Effector memory CD4-positive, alpha-beta T cell (primary cell): Measurements from ENCODE around the gene FNDC3B.

ENCODE experiments used
- DNase-seq, 3 donors: peaks; one replicate each; pipeline ENCODE4 v3.0.0-alpha.2; 2020
- H3K27ac ChIP-seq: 2 replicates; pipeline ENCODE4 v1.7.0; 2013; ENCODE audit warnings: mild to moderate bottlenecking, low read length, moderate library complexity; ENCODE audit not compliant: insufficient read depth, poor library complexity, severe bottlenecking
- H3K27me3 ChIP-seq: replicated peaks from 2 replicates; pipeline ENCODE4 v1.7.0; 2013; ENCODE audit warnings: mild to moderate bottlenecking, low read length; ENCODE audit not compliant: insufficient read depth, control insufficient read depth, poor library complexity, severe bottlenecking
- H3K36me3 ChIP-seq: 2 replicates; pipeline ENCODE4 v1.7.0; 2013; ENCODE audit warnings: mild to moderate bottlenecking, low read length, moderate library complexity; ENCODE audit not compliant: control insufficient read depth, insufficient read depth
- H3K4me1 ChIP-seq: 2 replicates; pipeline ENCODE4 v1.7.0; 2013; ENCODE audit warnings: low read length, mild to moderate bottlenecking; ENCODE audit not compliant: control insufficient read depth, insufficient read depth, poor library complexity, severe bottlenecking
- H3K4me3 ChIP-seq: 2 replicates; pipeline ENCODE4 v1.7.0; 2013; ENCODE audit warnings: low read length, low read depth, mild to moderate bottlenecking; ENCODE audit not compliant: insufficient read depth, poor library complexity, severe bottlenecking
- H3K9me3 ChIP-seq: 2 replicates; pipeline ENCODE4 v1.7.0; 2013; ENCODE audit warnings: mild to moderate bottlenecking, low read length, moderate library complexity; ENCODE audit not compliant: control insufficient read depth

Gene FNDC3B

GRCh38 chr3:172402090-172402489 is 362.7 kb downstream of the FNDC3B start:
- Histone ChIP-seq H3K4me3 (no peak overlapping the region), H3K4me1 (no peaks in the 10 kb centered on the region), H3K27ac (no peak overlapping the region), H3K9me3 (no peaks in the 10 kb centered on the region), H3K27me3 (no peaks in the 10 kb centered on the region), H3K36me3 (no peaks in the 10 kb centered on the region)
- DNase-seq, result no peak

DNA sequence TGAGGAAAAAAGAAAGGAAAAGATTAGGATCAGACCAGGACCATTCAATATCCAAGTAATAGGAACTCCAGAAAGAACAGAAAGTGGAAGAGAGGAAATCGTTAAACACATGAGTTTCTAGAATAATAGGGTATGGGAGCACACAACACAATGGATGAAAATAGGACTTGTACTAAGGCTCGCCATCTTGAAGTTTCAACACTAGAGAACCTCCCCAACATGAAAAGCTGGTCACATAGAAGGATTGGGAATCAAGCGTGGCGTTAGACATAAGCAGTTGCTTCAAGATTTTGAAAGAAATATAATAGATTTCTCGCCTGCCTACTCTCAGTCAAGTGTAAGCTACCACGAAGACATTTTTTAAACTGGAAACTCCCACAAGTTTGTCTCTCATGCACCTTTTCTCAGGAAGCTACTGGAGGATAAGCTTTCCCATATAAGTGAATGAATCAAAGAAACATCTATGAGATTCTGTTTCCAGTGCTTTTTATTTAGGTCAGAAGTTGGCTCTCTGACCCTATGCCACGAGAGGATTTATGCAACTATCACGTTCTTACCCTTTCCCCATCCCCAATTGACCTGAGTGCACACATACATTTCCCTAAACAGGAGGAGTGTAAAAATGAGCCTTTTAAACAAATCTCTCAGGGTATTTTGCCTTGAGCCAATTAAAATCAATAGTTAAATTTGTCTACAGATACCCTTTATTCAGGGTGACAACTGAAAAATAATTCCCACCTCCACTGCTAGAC is 363.7 kb downstream of the FNDC3B start:
- DNase-seq, result no peak
- H3K4me3 ChIP-seq, result no peak overlapping the region
- H3K9me3 ChIP-seq, result no peaks in the 10 kb centered on the region
- no peaks in the 10 kb centered on the region for H3K27me3 ChIP-seq
- no peaks in the 10 kb centered on the region for H3K4me1 ChIP-seq
- no peak overlapping the region for H3K27ac ChIP-seq
- H3K36me3 ChIP-seq, result no peaks in the 10 kb centered on the region

- no peak overlapping the region for H3K4me3 ChIP-seq
- H3K27ac ChIP-seq, result no peak overlapping the region
- no peaks in the 10 kb centered on the region for H3K36me3 ChIP-seq
- no peak for DNase-seq
- H3K9me3 ChIP-seq, result no peaks in the 10 kb centered on the region
- H3K27me3 ChIP-seq, result no peaks in the 10 kb centered on the region
- H3K4me1 ChIP-seq, result no peaks in the 10 kb centered on the region
These were observed 365.0 kb downstream of the FNDC3B start for GRCh38 chr3:172404237-172404962.

GRCh38 chr3:172405914-172406313 is 366.5 kb downstream of the FNDC3B start:
- Histone ChIP-seq H3K9me3 (no peaks in the 10 kb centered on the region), H3K27ac (no peak overlapping the region), H3K4me1 (no peaks in the 10 kb centered on the region), H3K36me3 (no peaks in the 10 kb centered on the region), H3K27me3 (no peaks in the 10 kb centered on the region), H3K4me3 (no peak overlapping the region)
- DNase-seq, result no peak

- H3K9me3 ChIP-seq, result no peaks in the 10 kb centered on the region
- no peak overlapping the region for H3K27ac ChIP-seq
- no peak for DNase-seq
These were observed 368.5 kb downstream of the FNDC3B start for GRCh38 chr3:172407872-172408271.

DNA sequence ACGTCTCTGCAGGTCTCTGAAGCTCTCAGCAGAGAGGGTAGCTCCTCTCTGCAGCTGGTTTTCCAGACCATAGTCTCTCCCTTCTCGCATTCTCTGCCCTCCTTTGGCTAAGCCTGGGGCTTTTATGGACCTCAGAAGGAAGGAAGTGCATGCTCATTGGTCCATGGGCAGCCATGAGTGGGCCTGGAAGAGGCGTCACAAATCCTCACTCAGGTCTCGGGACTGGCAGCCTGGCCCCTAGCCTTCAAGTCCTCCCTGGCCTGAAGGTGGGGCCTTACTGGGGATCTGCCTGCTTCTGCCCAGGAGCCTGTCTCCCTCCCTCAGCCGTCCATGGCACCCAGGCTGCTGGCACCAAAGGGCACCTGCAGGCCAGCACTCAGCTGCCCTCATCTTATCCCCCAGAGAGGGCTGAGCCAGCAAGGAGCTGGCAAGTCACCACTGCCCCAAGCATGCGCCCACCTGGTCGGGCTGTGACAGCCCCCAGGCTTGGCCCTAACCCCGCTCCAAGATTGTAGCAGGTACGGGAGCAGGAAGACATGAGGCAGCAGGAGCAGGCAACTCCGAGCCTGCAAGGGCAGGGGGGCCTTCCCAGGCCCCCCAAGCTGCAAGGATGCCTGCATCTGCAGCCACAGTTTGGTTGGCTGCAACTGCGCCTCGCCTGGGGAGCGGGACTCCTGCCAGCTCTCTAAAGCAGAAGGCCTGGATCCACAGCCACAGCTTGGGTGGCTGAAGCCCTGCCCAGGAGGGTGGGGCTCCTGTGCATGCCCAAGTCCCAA is 371.5 kb downstream of the FNDC3B start:
- Histone ChIP-seq H3K4me3 (no peak overlapping the region), H3K27me3 (no peaks in the 10 kb centered on the region), H3K36me3 (no peaks in the 10 kb centered on the region), H3K9me3 (no peaks in the 10 kb centered on the region), H3K4me1 (no peaks in the 10 kb centered on the region), H3K27ac (no peak overlapping the region)
- DNase-seq, result no peak

More at GRCh38 chr3:172407872-172408271, 368.5 kb downstream of the FNDC3B start:
- Histone ChIP-seq H3K27me3 (no peaks in the 10 kb centered on the region), H3K36me3 (no peaks in the 10 kb centered on the region), H3K4me3 (no peak overlapping the region), H3K4me1 (no peaks in the 10 kb centered on the region)

- Histone ChIP-seq H3K36me3 (no peaks in the 10 kb centered on the region), H3K27ac (no peak overlapping the region), H3K4me3 (no peak overlapping the region), H3K27me3 (no peaks in the 10 kb centered on the region), H3K9me3 (no peaks in the 10 kb centered on the region), H3K4me1 (no peaks in the 10 kb centered on the region)
- no peak for DNase-seq
These were observed 372.1 kb downstream of the FNDC3B start for GRCh38 chr3:172411478-172411947.

- Histone ChIP-seq H3K4me1 (no peaks in the 10 kb centered on the region), H3K27me3 (no peaks in the 10 kb centered on the region), H3K36me3 (no peaks in the 10 kb centered on the region), H3K9me3 (no peaks in the 10 kb centered on the region), H3K4me3 (no peak overlapping the region), H3K27ac (no peak overlapping the region)
- no peak for DNase-seq
These were observed 375.9 kb downstream of the FNDC3B start for GRCh38 chr3:172415323-172415722.

- no peak overlapping the region for H3K4me3 ChIP-seq
- no peak for DNase-seq
- H3K27me3 ChIP-seq, result no peaks in the 10 kb centered on the region
- H3K27ac ChIP-seq, result no peak overlapping the region
- no peaks in the 10 kb centered on the region for H3K36me3 ChIP-seq
- no peaks in the 10 kb centered on the region for H3K9me3 ChIP-seq
- no peaks in the 10 kb centered on the region for H3K4me1 ChIP-seq
These were observed 398.3 kb downstream of the FNDC3B start for GRCh38 chr3:172437713-172438112.

GRCh38 chr3:172438186-172438585 is 398.8 kb downstream of the FNDC3B start:
- H3K27ac ChIP-seq, result no peak overlapping the region
- H3K4me3 ChIP-seq, result no peak overlapping the region
- H3K4me1 ChIP-seq, result no peaks in the 10 kb centered on the region
- H3K9me3 ChIP-seq, result no peaks in the 10 kb centered on the region
- no peaks in the 10 kb centered on the region for H3K36me3 ChIP-seq
- H3K27me3 ChIP-seq, result no peaks in the 10 kb centered on the region
- DNase-seq, result no peak
